Keratinocyte (primary cell): Measurements from ENCODE around the gene DCAF8. TPM values are rescaled to one million over a fixed set of nuclear protein-coding genes. Genes with fewer than 3 reads are reported as not detected.

ENCODE experiments used
- DNase-seq: peaks from one replicate; pipeline ENCODE4 v3.0.0-alpha.2; 2011; ENCODE audit warnings: low read depth, missing footprints, low spot score
- FAIRE-seq: peaks from 2 replicates; lab custom pipeline; 2011; peaks lifted over from hg19 to GRCh38; lab: Jason Lieb, UNC
- H2AFZ ChIP-seq: 2 replicates; pipeline ENCODE4 v1.6.0; 2012; ENCODE audit warnings: low read length, control low read depth, inconsistent platforms; ENCODE audit not compliant: control insufficient read depth
- H3K27ac ChIP-seq: 2 replicates; pipeline ENCODE4 v1.5.1; 2011; ENCODE audit warnings: low read length; ENCODE audit not compliant: control insufficient read depth, insufficient read depth
- H3K27me3 ChIP-seq: 3 replicates; pipeline ENCODE4 v1.6.0; 2011; ENCODE audit warnings: low read length; ENCODE audit not compliant: control insufficient read depth, insufficient read depth; ENCODE audit errors: extremely low read depth
- H3K36me3 ChIP-seq, 2 experiments: 2 replicates in 1 of 2; 3 replicates in 1 of 2; pipeline ENCODE4 v1.5.1; 2011; ENCODE audit warnings: low read length in 2 of 2, mild to moderate bottlenecking in 1 of 2; ENCODE audit not compliant: control insufficient read depth in 2 of 2, insufficient read depth in 2 of 2; ENCODE audit errors: extremely low read depth in 1 of 2
- H3K4me1 ChIP-seq: 3 replicates; pipeline ENCODE4 v1.5.1; 2011; ENCODE audit warnings: low read length; ENCODE audit not compliant: control insufficient read depth, insufficient read depth; ENCODE audit errors: extremely low read depth
- H3K4me2 ChIP-seq: 3 replicates; pipeline ENCODE4 v1.6.0; 2011; ENCODE audit warnings: low read depth, low read length; ENCODE audit not compliant: control insufficient read depth, insufficient read depth; ENCODE audit errors: extremely low read depth
- H3K4me3 ChIP-seq, 3 experiments: fragments of 200-600 bp in 1 of 3; sonication (generic) in 1 of 3; 2 replicates in 2 of 3; 3 replicates in 1 of 3; pipeline ENCODE4 v1.5.1; 2011 to 2016; ENCODE audit warnings: low read length in 3 of 3, mild to moderate bottlenecking in 3 of 3, control low read depth in 2 of 3, inconsistent platforms in 1 of 3, low read depth in 1 of 3, mixed read lengths in 1 of 3, mixed run types in 1 of 3, moderate library complexity in 1 of 3; ENCODE audit not compliant: control insufficient read depth in 2 of 3, insufficient read depth in 2 of 3; ENCODE audit errors: extremely low read depth in 1 of 3
- H3K79me2 ChIP-seq: 2 replicates; pipeline ENCODE4 v1.6.0; 2012; ENCODE audit warnings: low read length; ENCODE audit not compliant: control insufficient read depth, insufficient read depth
- H3K9ac ChIP-seq: 3 replicates; pipeline ENCODE4 v1.6.0; 2011; ENCODE audit warnings: low read length; ENCODE audit not compliant: control insufficient read depth, insufficient read depth; ENCODE audit errors: extremely low read depth
- H3K9me1 ChIP-seq: 3 replicates; pipeline ENCODE4 v1.6.0; 2011; ENCODE audit warnings: low read length; ENCODE audit not compliant: control insufficient read depth, insufficient read depth; ENCODE audit errors: extremely low read depth
- H3K9me3 ChIP-seq: 2 replicates; pipeline ENCODE4 v1.5.1; 2012; ENCODE audit warnings: low read depth, low read length; ENCODE audit not compliant: control insufficient read depth
- H4K20me1 ChIP-seq: 3 replicates; pipeline ENCODE4 v1.6.0; 2011; ENCODE audit warnings: low read length; ENCODE audit not compliant: control insufficient read depth, insufficient read depth; ENCODE audit errors: extremely low read depth
- CTCF ChIP-seq, 3 experiments: IDR thresholded peaks in 1 of 3; conservative IDR thresholded peaks in 1 of 3; optimal IDR thresholded peaks in 1 of 3; 2 replicates in 2 of 3; 3 replicates in 1 of 3; pipeline versions ENCODE3 to v1.5.1; 2011; ENCODE audit warnings: low read length in 3 of 3, mild to moderate bottlenecking in 3 of 3, moderate library complexity in 2 of 3, control low read depth in 1 of 3, inconsistent platforms in 1 of 3; ENCODE audit not compliant: insufficient read depth in 2 of 3; ENCODE audit errors: extremely low read depth in 1 of 3
- EZH2 ChIP-seq: IDR thresholded peaks from one replicate; pipeline ENCODE4 v1.6.1; 2012; ENCODE audit warnings: inconsistent platforms, mild to moderate bottlenecking, low read length, moderate library complexity
- dilution Hi-C: fragments of 300-500 bp; cut with MboI; formaldehyde crosslinking; loops from one replicate; pipeline ENCODE4 v1.7.0; 2020; ENCODE audit warnings: low sequenced_read_pairs; ENCODE audit not compliant: extremely low pct_ligation_motif_present
- polyA plus RNA-seq, 5 experiments: library from polyadenylated mRNA; depleted of rRNA in 3 of 5; stranded (reverse) in 3 of 5; stranded (forward) in 1 of 5; unstranded in 1 of 5; fragments of >200 nt; gene quantifications; 1 replicate in 1 of 5; 2 replicates in 3 of 5; 3 replicates in 1 of 5; pipeline versions ENCODE4 v1.2.1 to v1.2.3, GENCODE V29; 2011 to 2012; ENCODE audit warnings: missing spikeins in 2 of 5, low read depth in 1 of 5, low replicate concordance in 1 of 5

Gene DCAF8
- polyA plus RNA-seq, 1 donor (not counting 4 experiments of a cell fraction or from before 2014, with no cell fraction given), result 81.2 TPM

- no peak for FAIRE-seq
- Histone ChIP-seq H3K36me3 (no peaks in the 10 kb centered on the region), H3K79me2 (no peaks in the 10 kb centered on the region), H3K27me3 (peaks cover 13% of the 10 kb centered on the region), H3K9me3 (no peaks in the 10 kb centered on the region), H4K20me1 (no peaks in the 10 kb centered on the region), H3K9ac (no peak overlapping the region), H3K9me1 (no peaks in the 10 kb centered on the region), H3K4me1 (no peaks in the 10 kb centered on the region), H3K4me3 (no peak overlapping the region), H3K27ac (no peak overlapping the region), H3K4me2 (no peak overlapping the region), H2AFZ (no peak overlapping the region)
- TF ChIP-seq EZH2 (no peak), CTCF (optimal IDR thresholded peaks at IDR 0.05 in 1 of 3, IDR thresholded peaks at IDR 0.05 in 1 of 3, conservative IDR thresholded peaks at IDR 0.05 in 1 of 3; ENCODE audit: extremely low read depth in 1 of 3, insufficient read depth in 2 of 3, low read length in 3 of 3) (no peak)
- dilution Hi-C loops, result no loop called here
- no peak for DNase-seq
These were observed 74.9 kb downstream of the DCAF8 start for GRCh38 chr1:160187407-160187806.

GRCh38 chr1:160186729-160187128 is 75.6 kb downstream of the DCAF8 start:
- FAIRE-seq (no peak), DNase-seq (no peak)
- Histone ChIP-seq H3K9ac (no peak overlapping the region), H2AFZ (no peak overlapping the region), H4K20me1 (no peaks in the 10 kb centered on the region), H3K79me2 (no peaks in the 10 kb centered on the region), H3K4me3 (no peak overlapping the region), H3K36me3 (no peaks in the 10 kb centered on the region), H3K9me3 (no peaks in the 10 kb centered on the region), H3K9me1 (no peaks in the 10 kb centered on the region), H3K4me1 (no peaks in the 10 kb centered on the region), H3K4me2 (no peak overlapping the region), H3K27ac (no peak overlapping the region), H3K27me3 (peaks cover 13% of the 10 kb centered on the region)
- dilution Hi-C loops, result no loop called here
- TF ChIP-seq CTCF (optimal IDR thresholded peaks at IDR 0.05 in 1 of 3, IDR thresholded peaks at IDR 0.05 in 1 of 3, conservative IDR thresholded peaks at IDR 0.05 in 1 of 3; ENCODE audit: extremely low read depth in 1 of 3, insufficient read depth in 2 of 3, low read length in 3 of 3), result no peak
- TF ChIP-seq EZH2, result no peak
